ENCODE results near the gene PAX1.

Gene PAX1

DNA sequence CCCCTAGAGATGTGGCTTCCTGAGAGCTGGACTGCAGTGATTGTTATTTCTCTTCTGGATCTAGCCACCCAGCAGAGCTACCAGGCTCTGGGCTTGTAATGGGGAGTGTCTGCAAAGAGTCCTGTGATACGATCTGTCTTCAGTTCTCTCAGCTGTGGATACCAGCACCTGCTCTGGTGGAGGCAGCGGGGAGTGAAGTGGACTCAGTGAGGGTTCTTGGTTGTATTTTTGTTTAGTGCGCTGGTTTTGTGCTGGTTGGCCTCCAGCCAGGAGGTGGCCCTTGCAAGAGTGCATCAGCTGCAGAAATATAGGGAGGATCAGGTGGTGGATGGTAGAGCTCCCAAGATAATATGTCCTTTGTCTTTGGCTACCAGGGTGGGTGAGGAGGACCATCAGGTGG is 33.7 kb downstream of the PAX1 start:
- H3K27ac ChIP-seq: no peak overlapping the region
- H3K4me3 ChIP-seq (ENCODE audit: low read depth, low read length): no peak overlapping the region
- H3K27me3 ChIP-seq (replicated peaks): no peaks in the 10 kb centered on the region
- in situ Hi-C loops (cut with HindIII; ENCODE audit: low pct_ligation_motif_present, low sequenced_read_pairs): no loop called here
- DNase-seq: no peak
- no peaks in the 10 kb centered on the region for H3K36me3 ChIP-seq (replicated peaks)
- TF ChIP-seq, protein P1, sequence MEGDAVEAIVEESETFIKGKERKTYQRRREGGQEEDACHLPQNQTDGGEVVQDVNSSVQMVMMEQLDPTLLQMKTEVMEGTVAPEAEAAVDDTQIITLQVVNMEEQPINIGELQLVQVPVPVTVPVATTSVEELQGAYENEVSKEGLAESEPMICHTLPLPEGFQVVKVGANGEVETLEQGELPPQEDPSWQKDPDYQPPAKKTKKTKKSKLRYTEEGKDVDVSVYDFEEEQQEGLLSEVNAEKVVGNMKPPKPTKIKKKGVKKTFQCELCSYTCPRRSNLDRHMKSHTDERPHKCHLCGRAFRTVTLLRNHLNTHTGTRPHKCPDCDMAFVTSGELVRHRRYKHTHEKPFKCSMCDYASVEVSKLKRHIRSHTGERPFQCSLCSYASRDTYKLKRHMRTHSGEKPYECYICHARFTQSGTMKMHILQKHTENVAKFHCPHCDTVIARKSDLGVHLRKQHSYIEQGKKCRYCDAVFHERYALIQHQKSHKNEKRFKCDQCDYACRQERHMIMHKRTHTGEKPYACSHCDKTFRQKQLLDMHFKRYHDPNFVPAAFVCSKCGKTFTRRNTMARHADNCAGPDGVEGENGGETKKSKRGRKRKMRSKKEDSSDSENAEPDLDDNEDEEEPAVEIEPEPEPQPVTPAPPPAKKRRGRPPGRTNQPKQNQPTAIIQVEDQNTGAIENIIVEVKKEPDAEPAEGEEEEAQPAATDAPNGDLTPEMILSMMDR (IDR thresholded peaks at IDR 0.05; ENCODE audit: low read depth, low read length, missing control alignments): no peak

DNA sequence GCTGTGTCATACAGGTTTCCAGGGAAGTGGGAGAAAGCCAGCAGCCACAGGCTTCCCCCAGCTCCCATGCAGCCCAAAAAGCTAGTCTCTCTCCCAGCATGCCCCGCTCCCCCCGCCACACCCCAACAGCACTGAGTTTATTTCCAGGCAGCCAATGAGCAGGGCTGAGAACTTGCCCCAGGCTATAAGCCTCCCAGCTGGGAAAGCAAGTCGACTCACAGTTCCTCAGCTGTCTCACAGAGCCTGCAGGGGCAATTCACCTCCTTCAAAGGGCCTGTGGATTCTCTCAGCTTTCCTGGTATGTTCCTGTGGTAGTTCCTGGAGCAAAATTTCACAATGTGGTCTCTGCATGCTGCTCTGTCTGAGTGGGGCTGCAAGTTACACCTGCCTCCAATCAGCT is 34.2 kb downstream of the PAX1 start:
- Histone ChIP-seq H3K27me3 (replicated peaks) (no peaks in the 10 kb centered on the region), H3K4me3 (ENCODE audit: low read depth, low read length) (no peak overlapping the region), H3K27ac (no peak overlapping the region), H3K36me3 (replicated peaks) (no peaks in the 10 kb centered on the region)
- TF ChIP-seq, protein P1 (IDR thresholded peaks at IDR 0.05; ENCODE audit: low read depth, low read length, missing control alignments): no peak
- no peak for DNase-seq
- in situ Hi-C loops (cut with HindIII; ENCODE audit: low pct_ligation_motif_present, low sequenced_read_pairs): no loop called here

DNA sequence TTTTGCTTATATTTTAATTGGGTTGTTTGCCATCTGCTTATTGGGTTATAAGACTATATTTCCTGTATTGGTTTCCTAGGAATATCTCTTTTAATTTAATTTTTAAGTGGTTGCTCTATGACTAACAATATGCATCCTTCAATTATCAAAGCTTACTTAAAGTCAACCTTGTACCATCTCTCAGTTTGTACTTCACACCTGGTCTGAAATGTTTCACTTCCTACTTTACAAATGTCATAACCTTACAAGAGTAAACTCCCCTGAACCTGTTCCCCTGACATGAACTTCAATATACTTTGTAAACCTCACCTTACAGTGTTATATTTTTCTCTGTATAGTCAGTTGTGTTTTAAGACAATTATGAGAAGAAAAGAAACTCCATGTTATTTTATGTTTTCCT is 35.8 kb downstream of the PAX1 start:
- Histone ChIP-seq H3K4me3 (ENCODE audit: low read depth, low read length) (no peak overlapping the region), H3K36me3 (replicated peaks) (no peaks in the 10 kb centered on the region), H3K27me3 (replicated peaks) (no peaks in the 10 kb centered on the region), H3K27ac (no peak overlapping the region)
- no peak for DNase-seq
- TF ChIP-seq, protein P1 (IDR thresholded peaks at IDR 0.05; ENCODE audit: low read depth, low read length, missing control alignments): no peak
- in situ Hi-C loops (cut with HindIII; ENCODE audit: low pct_ligation_motif_present, low sequenced_read_pairs): no loop called here

DNA sequence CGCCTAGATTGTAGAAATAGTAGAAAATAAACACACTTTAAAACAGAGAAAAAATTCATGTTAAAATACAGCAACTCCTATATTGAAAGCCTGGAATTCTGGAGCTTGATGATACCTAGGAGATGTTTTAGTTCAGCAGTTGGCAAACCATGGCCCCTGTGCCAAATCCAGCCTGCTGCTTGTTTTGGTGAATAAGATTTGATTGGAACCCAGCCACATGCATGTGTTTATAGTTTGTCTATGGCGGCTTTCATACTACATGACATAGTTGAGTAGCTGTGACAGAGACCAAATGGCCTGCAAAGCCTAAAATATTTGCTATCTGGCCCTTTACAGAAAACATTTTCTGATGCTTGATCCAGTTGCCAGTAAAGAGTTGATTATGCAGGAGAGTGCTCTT is 57.2 kb downstream of the PAX1 start:
- Histone ChIP-seq H3K27me3 (replicated peaks) (no peaks in the 10 kb centered on the region), H3K27ac (no peak overlapping the region), H3K36me3 (replicated peaks) (no peaks in the 10 kb centered on the region), H3K4me3 (ENCODE audit: low read depth, low read length) (no peak overlapping the region)
- in situ Hi-C loops (cut with HindIII; ENCODE audit: low pct_ligation_motif_present, low sequenced_read_pairs): no loop called here
- TF ChIP-seq, protein P1 (IDR thresholded peaks at IDR 0.05; ENCODE audit: low read depth, low read length, missing control alignments): no peak
- no peak for DNase-seq

DNA sequence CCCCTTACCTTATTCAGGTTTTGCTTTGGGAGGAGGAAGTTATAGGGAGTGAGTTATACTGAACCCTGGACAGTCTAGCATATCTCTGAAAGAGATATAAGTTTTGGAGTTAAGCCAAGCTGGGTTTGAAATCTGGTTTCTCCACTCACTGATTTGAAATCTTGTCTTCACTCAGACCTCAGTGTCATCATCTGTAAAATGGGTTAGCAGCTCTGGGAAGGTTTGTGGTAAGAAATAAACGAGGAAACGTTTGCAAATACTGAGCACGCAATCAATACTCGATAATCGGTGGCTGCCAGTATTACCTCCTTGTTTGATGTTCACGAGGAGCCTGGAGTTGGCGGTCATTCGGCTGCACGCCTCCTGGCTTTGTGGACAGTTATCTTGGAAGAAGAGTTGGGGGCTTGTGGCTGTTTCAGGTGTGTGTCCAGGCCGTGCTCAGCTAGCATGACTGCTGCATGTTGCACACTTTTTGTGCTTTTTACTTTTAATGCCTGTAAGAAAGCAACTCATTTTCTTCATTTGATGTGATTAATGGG is 61.8 kb downstream of the PAX1 start:
- TF ChIP-seq, protein P1 (IDR thresholded peaks at IDR 0.05; ENCODE audit: low read depth, low read length, missing control alignments): no peak
- Histone ChIP-seq H3K27me3 (replicated peaks) (no peaks in the 10 kb centered on the region), H3K4me3 (ENCODE audit: low read depth, low read length) (no peak overlapping the region), H3K27ac (no peak overlapping the region), H3K36me3 (replicated peaks) (no peaks in the 10 kb centered on the region)
- no peak for DNase-seq
- in situ Hi-C loops (cut with HindIII; ENCODE audit: low pct_ligation_motif_present, low sequenced_read_pairs): no loop called here

DNA sequence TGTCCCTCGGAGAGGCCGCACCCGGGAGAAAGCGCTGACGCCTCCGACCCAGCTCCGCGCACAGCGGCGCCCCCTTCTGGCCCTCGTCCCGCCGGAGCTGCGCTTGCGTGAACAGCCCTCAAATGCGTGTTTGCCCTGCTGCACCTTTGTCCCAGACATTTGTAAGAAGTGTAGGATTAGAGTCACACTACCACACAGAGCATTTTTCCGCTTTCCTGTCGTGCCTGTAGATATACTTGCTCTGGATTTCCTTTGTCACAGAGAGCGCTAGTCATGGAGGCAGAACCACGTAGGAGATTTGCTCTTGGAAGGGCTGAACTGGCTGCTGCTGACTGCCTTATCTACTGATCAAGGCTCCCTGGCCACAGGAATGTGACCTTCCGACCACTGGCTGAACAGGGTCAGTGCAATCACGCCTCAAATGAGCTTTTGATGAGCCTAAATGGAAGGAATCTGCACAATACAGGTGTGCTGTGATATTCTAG is 62.3 kb downstream of the PAX1 start:
- TF ChIP-seq, protein P1 (IDR thresholded peaks at IDR 0.05; ENCODE audit: low read depth, low read length, missing control alignments): no peak
- no peak overlapping the region for H3K27ac ChIP-seq
- no peak overlapping the region for H3K4me3 ChIP-seq (ENCODE audit: low read depth, low read length)
- H3K36me3 ChIP-seq (replicated peaks): no peaks in the 10 kb centered on the region
- H3K27me3 ChIP-seq (replicated peaks): no peaks in the 10 kb centered on the region
- in situ Hi-C loops (cut with HindIII; ENCODE audit: low pct_ligation_motif_present, low sequenced_read_pairs): no loop called here
- DNase-seq: no peak
